Panc1 (cell line): ENCODE results near the gene RASGRP2. TPM values are rescaled to one million over a fixed set of nuclear protein-coding genes. Genes with fewer than 3 reads are reported as not detected.
A peak's percentile ranks its signal among the peaks of the same experiment; 100 is the strongest.

Source experiments
- ATAC-seq: fragments of 200-7000 bp; cut with Tn5 transposase; 2 replicates; pipeline ENCODE4 v1.9.1; 2020; ENCODE audit warnings: mild to moderate bottlenecking, moderate library complexity
- BruUV-seq: library from RNA; stranded (reverse); fragments of 400-500 nt; replicated peaks from 2 replicates; lab custom pipeline; 2021; lab: Mats Ljungman, UMichigan
- CTCF ChIA-PET: fragments of 300-600 bp; sonication (Branson Sonifier 250); formaldehyde crosslinking; loops from one replicate; lab custom pipeline; 2022; ENCODE audit warnings: antibody characterized with exemption; lab: Charles Lee
- POLR2A ChIA-PET: fragments of 300-600 bp; sonication (Branson Sonifier 250); formaldehyde crosslinking; loops from one replicate; lab custom pipeline; 2022; ENCODE audit warnings: antibody characterized with exemption; lab: Charles Lee
- DNase-seq: peaks from one replicate; pipeline ENCODE4 v3.0.0-alpha.2; 2010; ENCODE audit warnings: low read depth, low spot score
- H3K27ac ChIP-seq: 2 replicates; pipeline ENCODE4 v1.5.1; 2011; ENCODE audit warnings: mild to moderate bottlenecking, low read length, inconsistent platforms
- H3K27me3 ChIP-seq: fragments of 200-500 bp; sonication (Bioruptor generic); 2 replicates; pipeline ENCODE4 v1.6.0; 2014; ENCODE audit warnings: low read length, inconsistent platforms; ENCODE audit not compliant: control insufficient read depth, insufficient read depth
- H3K36me3 ChIP-seq: fragments of 200-500 bp; sonication (Bioruptor generic); 2 replicates; pipeline ENCODE4 v1.5.1; 2014; ENCODE audit warnings: inconsistent platforms, mild to moderate bottlenecking, low read length, moderate library complexity; ENCODE audit not compliant: control insufficient read depth, insufficient read depth
- H3K4me1 ChIP-seq: 2 replicates; pipeline ENCODE4 v1.5.1; 2011; ENCODE audit warnings: inconsistent platforms, mild to moderate bottlenecking, low read length, moderate library complexity; ENCODE audit not compliant: control insufficient read depth, insufficient read depth
- H3K4me3 ChIP-seq, 2 experiments: 2 replicates each; pipeline ENCODE4 v1.5.1; 2011 to 2012; ENCODE audit warnings: low read depth in 2 of 2, low read length in 2 of 2, mild to moderate bottlenecking in 2 of 2, inconsistent platforms in 1 of 2, moderate library complexity in 1 of 2
- H3K9me3 ChIP-seq: fragments of 200-500 bp; sonication (Bioruptor generic); 2 replicates; pipeline ENCODE4 v1.5.1; 2014; ENCODE audit warnings: low read depth, mild to moderate bottlenecking, inconsistent platforms, low read length, moderate library complexity; ENCODE audit not compliant: control insufficient read depth, insufficient read depth
- CTCF ChIP-seq: fragments of 450-650 bp; IDR thresholded peaks from 2 replicates; pipeline ENCODE4 v1.5.1; 2017; ENCODE audit warnings: mild to moderate bottlenecking
- POLR2AphosphoS5 ChIP-seq: IDR thresholded peaks from 2 replicates; pipeline ENCODE4 v1.6.1; 2012; ENCODE audit warnings: mild to moderate bottlenecking, low read depth, low read length, moderate library complexity
- REST ChIP-seq, 2 experiments: IDR thresholded peaks; 2 replicates each; pipeline ENCODE4 v1.6.1; 2011 to 2012; ENCODE audit warnings: low read depth in 2 of 2, control low read depth in 1 of 2, low read length in 1 of 2, mild to moderate bottlenecking in 1 of 2, moderate library complexity in 1 of 2; ENCODE audit not compliant: insufficient read depth in 1 of 2
- SIN3A ChIP-seq: IDR thresholded peaks from 2 replicates; pipeline ENCODE4 v1.6.1; 2012; ENCODE audit warnings: low read depth, mild to moderate bottlenecking, low read length, moderate library complexity, borderline replicate concordance; ENCODE audit not compliant: insufficient read depth
- TCF7L2 ChIP-seq: IDR thresholded peaks from 2 replicates; pipeline ENCODE4 v1.6.1; 2011; ENCODE audit warnings: mild to moderate bottlenecking, low read depth, low read length, inconsistent platforms
- in situ Hi-C: cut with HindIII; loops from 2 replicates; pipeline ENCODE4 v1.10.0; 2016; ENCODE audit warnings: low sequenced_read_pairs, low pct_unique_long_range_greater_than_20kb
- intact Hi-C: fragments of 100-400 bp; cut with micrococcal nuclease; formaldehyde crosslinking; loops from one replicate; pipeline ENCODE4 v1.10.0; 2022; ENCODE audit not compliant: unreplicated experiment
- total RNA-seq: library from RNA; stranded (reverse); gene quantifications from one replicate; pipeline ENCODE4 v1.2.1, GENCODE V29; 2021; ENCODE audit not compliant: unreplicated experiment

The RASGRP2 gene
- total RNA-seq, 1 experiment from 2014 or later: 3.7 TPM

- ChIA-PET POLR2A (interaction anchor here (1.0 kb wide), 1 partner anchor 18 kb away, joined by 3 read pairs; the partner anchor contains the start of gene SF1), CTCF (interaction anchor here (0.5 to 2.1 kb wide), 2 partner anchors 16 to 404 kb away, joined by 7 to 17 read pairs; partner anchors contain the start of gene RASGRP2)
- DNase-seq: no peak
- no peak for TF ChIP-seq TCF7L2
- in situ Hi-C loops (no loop called here), intact Hi-C loops (no loop called here)
- ATAC-seq: peak; percentile 44
- H3K4me1 ChIP-seq: peaks cover 25% of the 10 kb centered on the region
- H3K9me3 ChIP-seq: no peaks in the 10 kb centered on the region
- no peak within 1 kb of the TSS for H3K4me3 ChIP-seq
- BruUV-seq: no TSS peak
- H3K27me3 ChIP-seq: no peaks in the 10 kb centered on the region
- H3K27ac ChIP-seq: no peak within 1 kb of the TSS
- peaks cover 5% of the 10 kb centered on the region for H3K36me3 ChIP-seq
Observed at GRCh38 chr11:64759722-64760719, 16.1 kb upstream of the RASGRP2 start, which contains the start of gene PYGM. TSS of gene PYGM (minus strand) at chr11:64759974. CDS start at chr11:64759898, 76 bp downstream.

- Histone ChIP-seq H3K4me3 (no peak overlapping the region), H3K4me1 (peaks cover 18% of the 10 kb centered on the region), H3K36me3 (no peaks in the 10 kb centered on the region), H3K27me3 (no peaks in the 10 kb centered on the region), H3K27ac (no peak overlapping the region), H3K9me3 (no peaks in the 10 kb centered on the region)
- ChIA-PET CTCF (interaction anchor here (2.1 kb wide), 1 partner anchor 16 kb away, joined by 7 read pairs; the partner anchor contains the start of gene RASGRP2), POLR2A (no interaction called here)
- in situ Hi-C loops (no loop called here), intact Hi-C loops (no loop called here)
- DNase-seq (no peak), ATAC-seq (no peak)
- TF ChIP-seq TCF7L2 (no peak), CTCF (no peak), POLR2AphosphoS5 (no peak), REST (IDR thresholded peaks at IDR 0.05; ENCODE audit: insufficient read depth in 1 of 2, low read depth in 2 of 2, low read length in 1 of 2) (no peak), SIN3A (no peak)
- no TSS peak for BruUV-seq
Observed at GRCh38 chr11:64759131-64759721, 15.3 kb upstream of the RASGRP2 start.
